ENCODE measurements around the gene VMP1. TPM values are rescaled to one million over a fixed set of nuclear protein-coding genes. Genes with fewer than 3 reads are reported as not detected.

The VMP1 gene
- total and polyA plus RNA-seq, 2 of the 13 experiments (the other 11 are each of a cell fraction or from before 2014, with no cell fraction given), result 186 to 271 TPM

GRCh38 chr17:59842901-59843652, 135.6 kb downstream of the VMP1 start (continued):
- TF ChIP-seq SCMH1 (CRISPR knock-in tag; IDR thresholded peaks at IDR 0.05; ENCODE audit: borderline replicate concordance), result no peak
- no peak for TF ChIP-seq ZNF530 (CRISPR knock-in tag; IDR thresholded peaks at IDR 0.05; ENCODE audit: low read depth)
- no peak for TF ChIP-seq ZNF883 (CRISPR knock-in tag; IDR thresholded peaks at IDR 0.05; ENCODE audit: not compliant biosample characterization)
- TF ChIP-seq POLR2AphosphoS5 (IDR thresholded peaks at IDR 0.05; ENCODE audit: low read depth, low read length), result peak; percentile 89
- no peak for TF ChIP-seq ZBTB40 (IDR thresholded peaks at IDR 0.05)
- TF ChIP-seq ZBTB40 (CRISPR knock-in tag; IDR thresholded peaks at IDR 0.05), result no peak; the same call in 1 of the 2 replicates
- TF ChIP-seq ZNF317 (CRISPR knock-in tag; IDR thresholded peaks at IDR 0.05), result peak; percentile 61; the same call in 1 of the 2 replicates
- TF ChIP-seq PHB2 (IDR thresholded peaks at IDR 0.05; ENCODE audit: partially characterized antibody), result no peak
- TF ChIP-seq HNRNPL (IDR thresholded peaks at IDR 0.05; ENCODE audit: low read depth, low read length), result no peak
- TF ChIP-seq PHF21A (CRISPR knock-in tag; IDR thresholded peaks at IDR 0.05), result no peak
- no peak for TF ChIP-seq TBP (CRISPR knock-in tag; IDR thresholded peaks at IDR 0.05)
- peak; percentile 49; the same call in 1 of the 2 replicates for TF ChIP-seq RCOR2 (CRISPR knock-in tag; IDR thresholded peaks at IDR 0.05)
- TF ChIP-seq ZMYM2 (CRISPR knock-in tag; IDR thresholded peaks at IDR 0.05), result peak; percentile 97
- peak; percentile 49; the same call in 1 of the 2 replicates for TF ChIP-seq E2F1 (CRISPR knock-in tag; IDR thresholded peaks at IDR 0.05)
- 0 out of 2 replicates have a peak, but pooled peaks have one; percentile 9 for TF ChIP-seq ZNF354B (CRISPR knock-in tag; IDR thresholded peaks at IDR 0.05)
- TF ChIP-seq ZNF691 (CRISPR knock-in tag; IDR thresholded peaks at IDR 0.05; ENCODE audit: borderline replicate concordance, low read depth), result peak; percentile 87; the same call in 1 of the 2 replicates
- no peak; the same call in 1 of the 2 replicates for TF ChIP-seq ZNF670 (CRISPR knock-in tag; IDR thresholded peaks at IDR 0.05; ENCODE audit: borderline replicate concordance)
- peak; percentile 69 for TF ChIP-seq TEAD3 (CRISPR knock-in tag; optimal IDR thresholded peaks at IDR 0.05; ENCODE audit: borderline replicate concordance)
- 0 out of 2 replicates have a peak, but pooled peaks have one; percentile 16 for TF ChIP-seq ARNTL (CRISPR knock-in tag; IDR thresholded peaks at IDR 0.05)
